Keratinocyte (primary cell): ENCODE data around the gene TCTN1. TPM values are rescaled to one million over a fixed set of nuclear protein-coding genes. Genes with fewer than 3 reads are reported as not detected.

Experiments
- DNase-seq: peaks from one replicate; pipeline ENCODE4 v3.0.0-alpha.2; 2011; ENCODE audit warnings: low read depth, missing footprints, low spot score
- FAIRE-seq: peaks from 2 replicates; lab custom pipeline; 2011; peaks lifted over from hg19 to GRCh38; lab: Jason Lieb, UNC
- H2AFZ ChIP-seq: 2 replicates; pipeline ENCODE4 v1.6.0; 2012; ENCODE audit warnings: low read length, control low read depth, inconsistent platforms; ENCODE audit not compliant: control insufficient read depth
- H3K27ac ChIP-seq: 2 replicates; pipeline ENCODE4 v1.5.1; 2011; ENCODE audit warnings: low read length; ENCODE audit not compliant: control insufficient read depth, insufficient read depth
- H3K27me3 ChIP-seq: 3 replicates; pipeline ENCODE4 v1.6.0; 2011; ENCODE audit warnings: low read length; ENCODE audit not compliant: control insufficient read depth, insufficient read depth; ENCODE audit errors: extremely low read depth
- H3K36me3 ChIP-seq, 2 experiments: 2 replicates in 1 of 2; 3 replicates in 1 of 2; pipeline ENCODE4 v1.5.1; 2011; ENCODE audit warnings: low read length in 2 of 2, mild to moderate bottlenecking in 1 of 2; ENCODE audit not compliant: control insufficient read depth in 2 of 2, insufficient read depth in 2 of 2; ENCODE audit errors: extremely low read depth in 1 of 2
- H3K4me1 ChIP-seq: 3 replicates; pipeline ENCODE4 v1.5.1; 2011; ENCODE audit warnings: low read length; ENCODE audit not compliant: control insufficient read depth, insufficient read depth; ENCODE audit errors: extremely low read depth
- H3K4me2 ChIP-seq: 3 replicates; pipeline ENCODE4 v1.6.0; 2011; ENCODE audit warnings: low read depth, low read length; ENCODE audit not compliant: control insufficient read depth, insufficient read depth; ENCODE audit errors: extremely low read depth
- H3K4me3 ChIP-seq, 3 experiments: fragments of 200-600 bp in 1 of 3; sonication (generic) in 1 of 3; 2 replicates in 2 of 3; 3 replicates in 1 of 3; pipeline ENCODE4 v1.5.1; 2011 to 2016; ENCODE audit warnings: low read length in 3 of 3, mild to moderate bottlenecking in 3 of 3, control low read depth in 2 of 3, inconsistent platforms in 1 of 3, low read depth in 1 of 3, mixed read lengths in 1 of 3, mixed run types in 1 of 3, moderate library complexity in 1 of 3; ENCODE audit not compliant: control insufficient read depth in 2 of 3, insufficient read depth in 2 of 3; ENCODE audit errors: extremely low read depth in 1 of 3
- H3K79me2 ChIP-seq: 2 replicates; pipeline ENCODE4 v1.6.0; 2012; ENCODE audit warnings: low read length; ENCODE audit not compliant: control insufficient read depth, insufficient read depth
- H3K9ac ChIP-seq: 3 replicates; pipeline ENCODE4 v1.6.0; 2011; ENCODE audit warnings: low read length; ENCODE audit not compliant: control insufficient read depth, insufficient read depth; ENCODE audit errors: extremely low read depth
- H3K9me1 ChIP-seq: 3 replicates; pipeline ENCODE4 v1.6.0; 2011; ENCODE audit warnings: low read length; ENCODE audit not compliant: control insufficient read depth, insufficient read depth; ENCODE audit errors: extremely low read depth
- H3K9me3 ChIP-seq: 2 replicates; pipeline ENCODE4 v1.5.1; 2012; ENCODE audit warnings: low read depth, low read length; ENCODE audit not compliant: control insufficient read depth
- H4K20me1 ChIP-seq: 3 replicates; pipeline ENCODE4 v1.6.0; 2011; ENCODE audit warnings: low read length; ENCODE audit not compliant: control insufficient read depth, insufficient read depth; ENCODE audit errors: extremely low read depth
- EZH2 ChIP-seq: IDR thresholded peaks from one replicate; pipeline ENCODE4 v1.6.1; 2012; ENCODE audit warnings: inconsistent platforms, mild to moderate bottlenecking, low read length, moderate library complexity
- dilution Hi-C: fragments of 300-500 bp; cut with MboI; formaldehyde crosslinking; loops from one replicate; pipeline ENCODE4 v1.7.0; 2020; ENCODE audit warnings: low sequenced_read_pairs; ENCODE audit not compliant: extremely low pct_ligation_motif_present
- polyA plus RNA-seq, 5 experiments: library from polyadenylated mRNA; depleted of rRNA in 3 of 5; stranded (reverse) in 3 of 5; stranded (forward) in 1 of 5; unstranded in 1 of 5; fragments of >200 nt; gene quantifications; 1 replicate in 1 of 5; 2 replicates in 3 of 5; 3 replicates in 1 of 5; pipeline versions ENCODE4 v1.2.1 to v1.2.3, GENCODE V29; 2011 to 2012; ENCODE audit warnings: missing spikeins in 2 of 5, low read depth in 1 of 5, low replicate concordance in 1 of 5
- TF ChIP-seq, protein P1 (sequence below), 3 experiments: IDR thresholded peaks in 1 of 3; conservative IDR thresholded peaks in 1 of 3; optimal IDR thresholded peaks in 1 of 3; 2 replicates in 2 of 3; 3 replicates in 1 of 3; pipeline versions ENCODE3 to v1.5.1; 2011; ENCODE audit warnings: low read length in 3 of 3, mild to moderate bottlenecking in 3 of 3, moderate library complexity in 2 of 3, control low read depth in 1 of 3, inconsistent platforms in 1 of 3; ENCODE audit not compliant: insufficient read depth in 2 of 3; ENCODE audit errors: extremely low read depth in 1 of 3

TCTN1 gene
- polyA plus RNA-seq, 1 donor (not counting 4 experiments of a cell fraction or from before 2014, with no cell fraction given), result 30.6 TPM

- Histone ChIP-seq H3K36me3 (peaks cover 0 to 2% of the 10 kb centered on the region in 2 experiments), H3K27me3 (no peaks in the 10 kb centered on the region), H3K9me1 (no peaks in the 10 kb centered on the region), H3K79me2 (no peaks in the 10 kb centered on the region), H3K4me2 (no peak overlapping the region), H4K20me1 (no peaks in the 10 kb centered on the region), H3K9ac (no peak overlapping the region), H3K9me3 (no peaks in the 10 kb centered on the region), H3K27ac (no peak overlapping the region), H3K4me3 (no peak overlapping the region), H2AFZ (no peak overlapping the region), H3K4me1 (no peaks in the 10 kb centered on the region)
- no peak for FAIRE-seq
- TF ChIP-seq EZH2, result no peak
- TF ChIP-seq, protein P1, sequence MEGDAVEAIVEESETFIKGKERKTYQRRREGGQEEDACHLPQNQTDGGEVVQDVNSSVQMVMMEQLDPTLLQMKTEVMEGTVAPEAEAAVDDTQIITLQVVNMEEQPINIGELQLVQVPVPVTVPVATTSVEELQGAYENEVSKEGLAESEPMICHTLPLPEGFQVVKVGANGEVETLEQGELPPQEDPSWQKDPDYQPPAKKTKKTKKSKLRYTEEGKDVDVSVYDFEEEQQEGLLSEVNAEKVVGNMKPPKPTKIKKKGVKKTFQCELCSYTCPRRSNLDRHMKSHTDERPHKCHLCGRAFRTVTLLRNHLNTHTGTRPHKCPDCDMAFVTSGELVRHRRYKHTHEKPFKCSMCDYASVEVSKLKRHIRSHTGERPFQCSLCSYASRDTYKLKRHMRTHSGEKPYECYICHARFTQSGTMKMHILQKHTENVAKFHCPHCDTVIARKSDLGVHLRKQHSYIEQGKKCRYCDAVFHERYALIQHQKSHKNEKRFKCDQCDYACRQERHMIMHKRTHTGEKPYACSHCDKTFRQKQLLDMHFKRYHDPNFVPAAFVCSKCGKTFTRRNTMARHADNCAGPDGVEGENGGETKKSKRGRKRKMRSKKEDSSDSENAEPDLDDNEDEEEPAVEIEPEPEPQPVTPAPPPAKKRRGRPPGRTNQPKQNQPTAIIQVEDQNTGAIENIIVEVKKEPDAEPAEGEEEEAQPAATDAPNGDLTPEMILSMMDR (optimal IDR thresholded peaks at IDR 0.05 in 1 of 3, IDR thresholded peaks at IDR 0.05 in 1 of 3, conservative IDR thresholded peaks at IDR 0.05 in 1 of 3; ENCODE audit: extremely low read depth in 1 of 3, insufficient read depth in 2 of 3, low read length in 3 of 3), result no peak
- dilution Hi-C loops, result no loop called here
- no peak for DNase-seq
These were observed 13.7 kb downstream of the TCTN1 start for GRCh38 chr12:110627500-110628195.

DNA sequence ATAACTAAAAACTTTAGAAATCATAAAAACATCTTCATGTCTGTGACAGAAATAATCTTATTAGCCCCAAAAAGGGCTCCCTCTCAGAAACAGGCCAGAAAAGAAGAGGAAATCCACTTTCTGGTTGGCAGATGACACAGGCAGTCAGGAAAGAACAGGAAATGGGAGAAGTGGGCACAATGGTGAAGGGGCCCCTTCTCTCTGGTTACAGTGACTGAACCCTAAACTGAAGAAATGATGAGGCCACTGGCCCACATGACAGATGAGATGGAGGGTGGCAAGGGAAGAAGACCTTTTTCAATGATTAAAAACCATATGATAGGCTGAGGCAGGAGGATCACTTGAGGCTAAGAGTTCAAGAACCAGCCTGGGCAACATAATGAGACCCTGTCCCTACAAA is 21.1 kb downstream of the TCTN1 start:
- Histone ChIP-seq H3K4me3 (no peak overlapping the region), H3K4me2 (no peak overlapping the region), H2AFZ (no peak overlapping the region), H3K9ac (no peak overlapping the region), H3K4me1 (peaks cover 10% of the 10 kb centered on the region), H3K9me3 (no peaks in the 10 kb centered on the region), H4K20me1 (no peaks in the 10 kb centered on the region), H3K27ac (no peak overlapping the region), H3K9me1 (no peaks in the 10 kb centered on the region), H3K79me2 (no peaks in the 10 kb centered on the region), H3K27me3 (no peaks in the 10 kb centered on the region), H3K36me3 (peaks cover 0 to 2% of the 10 kb centered on the region in 2 experiments)
- DNase-seq (no peak), FAIRE-seq (no peak)
- dilution Hi-C loops, result no loop called here
- no peak for TF ChIP-seq EZH2
- TF ChIP-seq, protein P1 (optimal IDR thresholded peaks at IDR 0.05 in 1 of 3, IDR thresholded peaks at IDR 0.05 in 1 of 3, conservative IDR thresholded peaks at IDR 0.05 in 1 of 3; ENCODE audit: extremely low read depth in 1 of 3, insufficient read depth in 2 of 3, low read length in 3 of 3), result no peak
